GM03348 (cell line): ENCODE data around the gene TBC1D22A.
"Not testable (repeated sequence)": the region's sequence is repeated elsewhere in the genome, so short reads cannot be mapped to it uniquely, and the experiment has no call there.

Source experiments
- DNase-seq: peaks from one replicate; pipeline ENCODE4 v3.0.0; 2012; ENCODE audit warnings: low spot score

The TBC1D22A gene

GRCh38 chr22:47139790-47140119 is 377.3 kb downstream of the TBC1D22A start:
- no peak for DNase-seq

GRCh38 chr22:47140975-47141374 is 378.5 kb downstream of the TBC1D22A start:
- DNase-seq = not testable (repeated sequence)

- DNase-seq = no peak
These were observed 380.1 kb downstream of the TBC1D22A start for GRCh38 chr22:47142427-47143046.

- no peak for DNase-seq
These were observed 380.9 kb downstream of the TBC1D22A start for GRCh38 chr22:47143249-47143938.

- no peak for DNase-seq
These were observed 381.8 kb downstream of the TBC1D22A start for GRCh38 chr22:47144076-47144765.

GRCh38 chr22:47144791-47145425 is 382.5 kb downstream of the TBC1D22A start:
- DNase-seq = no peak

GRCh38 chr22:47145883-47146282 is 383.4 kb downstream of the TBC1D22A start:
- DNase-seq = no peak

- DNase-seq = no peak
These were observed 383.9 kb downstream of the TBC1D22A start for GRCh38 chr22:47146391-47146790.

- DNase-seq = no peak
These were observed 384.5 kb downstream of the TBC1D22A start for GRCh38 chr22:47146941-47147340.

GRCh38 chr22:47147572-47147971 is 385.1 kb downstream of the TBC1D22A start:
- no peak for DNase-seq

GRCh38 chr22:47148510-47148909 is 386.1 kb downstream of the TBC1D22A start:
- no peak for DNase-seq

- no peak for DNase-seq
These were observed 386.7 kb downstream of the TBC1D22A start for GRCh38 chr22:47148956-47149728.

GRCh38 chr22:47149976-47150375 is 387.5 kb downstream of the TBC1D22A start:
- DNase-seq = no peak

GRCh38 chr22:47150426-47150825 is 388.0 kb downstream of the TBC1D22A start:
- DNase-seq = no peak

- DNase-seq = no peak
These were observed 388.6 kb downstream of the TBC1D22A start for GRCh38 chr22:47151064-47151463.

GRCh38 chr22:47151490-47151889 is 389.0 kb downstream of the TBC1D22A start:
- no peak for DNase-seq

GRCh38 chr22:47152236-47152635 is 389.8 kb downstream of the TBC1D22A start:
- no peak for DNase-seq

GRCh38 chr22:47152938-47153337 is 390.5 kb downstream of the TBC1D22A start:
- no peak for DNase-seq

- no peak for DNase-seq
These were observed 391.5 kb downstream of the TBC1D22A start for GRCh38 chr22:47153854-47154525.

- peak; percentile 77 for DNase-seq
These were observed 392.2 kb downstream of the TBC1D22A start for GRCh38 chr22:47154621-47155081.

- DNase-seq = no peak
These were observed 392.9 kb downstream of the TBC1D22A start for GRCh38 chr22:47155131-47155885.
